Activated T-cell treated with anti-CD3 and anti-CD28 coated beads for 24 hours (primary cell): ENCODE data around the gene MACC1.

Experiments
- DNase-seq: peaks from one replicate; pipeline ENCODE4 v3.0.0-alpha.2; 2020; ENCODE audit warnings: low read depth

The MACC1 gene

GRCh38 chr7:20173828-20174227, 43.4 kb downstream of the MACC1 start:
- no peak for DNase-seq

- DNase-seq, result no peak
These were observed 44.3 kb downstream of the MACC1 start for GRCh38 chr7:20172736-20173334.

GRCh38 chr7:20170633-20171032, 46.6 kb downstream of the MACC1 start:
- DNase-seq, result no peak

GRCh38 chr7:20165146-20165510, 52.1 kb downstream of the MACC1 start:
- DNase-seq, result no peak

- no peak for DNase-seq
These were observed 52.6 kb downstream of the MACC1 start for GRCh38 chr7:20164425-20165145.

GRCh38 chr7:20162665-20163064, 54.5 kb downstream of the MACC1 start:
- DNase-seq, result no peak

GRCh38 chr7:20159226-20159747, 57.9 kb downstream of the MACC1 start:
- no peak for DNase-seq

GRCh38 chr7:20158684-20159083, 58.5 kb downstream of the MACC1 start:
- no peak for DNase-seq

- DNase-seq, result no peak
These were observed 59.7 kb downstream of the MACC1 start for GRCh38 chr7:20157456-20157855.

GRCh38 chr7:20153999-20154398, 63.2 kb downstream of the MACC1 start:
- no peak for DNase-seq

- no peak for DNase-seq
These were observed 63.6 kb downstream of the MACC1 start for GRCh38 chr7:20153567-20153966.

GRCh38 chr7:20152511-20152910, 64.7 kb downstream of the MACC1 start:
- DNase-seq, result no peak

GRCh38 chr7:20151708-20152456, 65.3 kb downstream of the MACC1 start:
- no peak for DNase-seq

- DNase-seq, result no peak
These were observed 70.7 kb downstream of the MACC1 start for GRCh38 chr7:20146451-20146850.

- no peak for DNase-seq
These were observed 72.4 kb downstream of the MACC1 start for GRCh38 chr7:20144801-20145200.

- no peak for DNase-seq
These were observed 75.5 kb downstream of the MACC1 start for GRCh38 chr7:20141666-20142065.

GRCh38 chr7:20141002-20141345, 76.2 kb downstream of the MACC1 start:
- no peak for DNase-seq

- DNase-seq, result no peak
These were observed 76.7 kb downstream of the MACC1 start for GRCh38 chr7:20140291-20141001.

- no peak for DNase-seq
These were observed 80.5 kb downstream of the MACC1 start for GRCh38 chr7:20136647-20137046.

- no peak for DNase-seq
These were observed 83.4 kb downstream of the MACC1 start for GRCh38 chr7:20133803-20134202.

- no peak for DNase-seq
These were observed 84.6 kb downstream of the MACC1 start for GRCh38 chr7:20132585-20132984.

GRCh38 chr7:20131776-20132175, 85.4 kb downstream of the MACC1 start:
- no peak for DNase-seq

- no peak for DNase-seq
These were observed 87.3 kb downstream of the MACC1 start for GRCh38 chr7:20129920-20130319.
